Breast epithelium (tissue), 3 donors: ENCODE data around the gene ZMIZ1.

Experiments
- CTCF ChIP-seq, 3 donors: fragments of 450-650 bp; IDR thresholded peaks; one replicate each; pipeline ENCODE4 v1.5.1; 2016 to 2017; ENCODE audit warnings: antibody characterized with exemption in 3 of 3, mild to moderate bottlenecking in 3 of 3, moderate library complexity in 3 of 3
- POLR2A ChIP-seq: fragments of 450-650 bp; IDR thresholded peaks from one replicate; pipeline ENCODE4 v1.6.1; 2016; ENCODE audit warnings: antibody characterized with exemption, mild to moderate bottlenecking, moderate library complexity
- POLR2AphosphoS5 ChIP-seq, 3 donors: sonication (generic); formaldehyde crosslinking; IDR thresholded peaks; one replicate each; pipeline ENCODE4 v1.6.1; 2017; ENCODE audit warnings: antibody characterized with exemption in 3 of 3

GRCh38 chr10:79135790-79136189 is 67.0 kb downstream of the ZMIZ1 start:
- no peak for TF ChIP-seq CTCF (IDR thresholded peaks at IDR 0.05)
- TF ChIP-seq POLR2A = no peak
- no peak for TF ChIP-seq POLR2AphosphoS5 (IDR thresholded peaks at IDR 0.05)
